ENCODE data around the gene SHOC2. TPM values are rescaled to one million over a fixed set of nuclear protein-coding genes. Genes with fewer than 3 reads are reported as not detected.

SHOC2 gene
- total RNA-seq = 28.3 and 33.1 TPM in 2 replicates

GRCh38 chr10:110919349-110919931 lies at the start of gene SHOC2:
TSS of gene SHOC2 (plus strand) at chr10:110919604. CDS start at chr10:110964359, 44,755 bp downstream.

DNA sequence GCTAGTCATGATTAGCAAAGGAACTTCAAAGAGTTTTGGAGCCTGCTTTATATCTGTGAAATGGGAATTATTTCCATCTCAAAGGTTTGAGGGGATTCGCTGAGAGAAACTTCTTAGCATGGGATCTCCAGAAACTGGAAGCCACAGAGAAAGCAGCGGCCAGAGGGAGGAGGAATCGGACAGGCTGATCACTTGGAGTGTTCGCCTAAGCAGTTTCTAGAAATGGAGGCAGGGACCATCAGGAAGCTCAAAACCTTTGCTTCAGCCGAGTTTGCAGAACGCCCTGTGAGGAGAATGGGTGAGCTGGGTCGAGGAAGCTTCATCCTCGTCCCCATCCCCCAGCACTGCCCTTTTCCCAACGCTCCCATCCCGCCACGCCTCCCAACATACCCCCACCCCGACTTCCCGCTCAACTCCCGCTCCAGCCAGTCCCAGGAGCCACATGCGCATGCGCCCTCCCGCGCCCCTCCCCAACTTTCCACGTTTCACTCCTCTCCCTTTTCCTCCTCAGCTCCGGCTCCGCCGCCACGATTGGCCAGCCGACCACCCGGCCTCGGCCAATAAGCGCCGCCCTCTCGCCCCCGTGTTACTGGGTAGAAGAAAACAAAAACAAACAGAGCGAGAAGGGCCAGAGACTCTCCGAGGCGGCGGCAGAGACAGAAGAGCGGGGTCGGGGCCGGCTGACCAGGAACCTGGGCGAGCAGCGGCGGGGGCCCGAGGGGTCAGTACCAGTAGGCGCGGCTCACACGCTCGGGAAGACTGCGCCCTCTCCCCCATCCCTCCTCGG lies 47.9 kb upstream of the SHOC2 start, which contains the start of gene PDCD4:
PDCD4 (plus strand) TSS at position 631 of the 787 bp plus-strand sequence. CDS start 4,100 bp downstream, outside the sequence.

DNA sequence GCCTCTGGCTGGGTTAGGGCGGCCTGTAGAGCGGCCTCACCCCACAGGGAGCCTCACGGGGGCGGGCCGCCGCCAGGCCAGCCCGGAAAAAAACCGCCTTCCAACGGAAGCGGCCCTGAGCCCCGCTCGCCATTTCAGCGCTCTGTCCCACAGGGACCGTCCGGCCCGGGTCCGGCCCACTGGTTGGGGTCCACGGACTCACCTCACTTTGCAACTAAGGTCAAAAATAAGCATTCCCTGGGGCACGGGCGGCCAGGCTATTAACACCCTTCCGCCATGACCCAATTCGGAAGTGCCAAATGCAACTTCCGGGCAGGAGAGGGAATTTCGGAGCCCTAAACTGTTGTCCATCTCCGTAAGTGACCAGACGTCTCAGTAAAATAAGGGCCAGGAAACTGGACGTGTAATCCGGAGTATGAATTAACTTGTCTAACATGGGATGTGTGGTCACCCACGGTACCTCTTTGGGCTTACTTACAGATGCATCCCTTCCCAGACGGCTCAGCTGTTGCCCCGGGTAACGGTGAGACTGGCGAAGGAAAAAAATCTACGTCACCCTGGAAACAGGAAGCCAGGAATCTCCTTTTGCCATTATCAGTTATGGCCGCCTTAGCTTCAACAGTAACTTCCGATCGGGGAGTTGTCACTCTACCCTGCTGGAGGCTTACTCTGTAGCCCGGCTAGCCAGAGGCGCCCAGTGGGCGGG lies 608 bp upstream of the SHOC2 start, which contains the start of gene BBIP1:
BBIP1 (minus strand) TSS at position 538 of the 706 bp plus-strand sequence. CDS start 1,023 bp downstream, outside the sequence.

Other genes starting within 250 kb of the SHOC2 start
- gene PDCD4, start 47.7 kb upstream of the SHOC2 start, total RNA-seq = 80.8 and 81.2 TPM in 2 replicates
- 12.8 and 16.7 TPM in 2 replicates for gene BBIP1, start 424 bp upstream of the SHOC2 start, total RNA-seq
- gene ADRA2A, start 157.4 kb downstream of the SHOC2 start, total RNA-seq = 8.7 and 9.0 TPM in 2 replicates